ENCODE data around the gene MST1. TPM values are rescaled to one million over a fixed set of nuclear protein-coding genes. Genes with fewer than 3 reads are reported as not detected.

The MST1 gene
- total RNA-seq, 4 donors from 2014 or later: 1.7 to 4.7 (median 3.8) TPM

- Histone ChIP-seq H3K4me1 (no peaks in the 10 kb centered on the region), H3K4me3 (no peak overlapping the region), H3K27ac (replicated peaks in 1 of 4) (no peak overlapping the region), H3K27me3 (no peaks in the 10 kb centered on the region), H3K9me3 (no peaks in the 10 kb centered on the region), H3K36me3 (peaks cover 6 to 84% (median 48%) of the 10 kb centered on the region in 4 donors)
- WGBS: 98% methylated on average over 11 of the region's 11 CpGs
- TF ChIP-seq POLR2A (IDR thresholded peaks at IDR 0.05; ENCODE audit: low read depth) (no peak), POLR2AphosphoS5 (IDR thresholded peaks at IDR 0.05) (no peak), EP300 (IDR thresholded peaks at IDR 0.05) (no peak)
- TF ChIP-seq, protein P1, sequence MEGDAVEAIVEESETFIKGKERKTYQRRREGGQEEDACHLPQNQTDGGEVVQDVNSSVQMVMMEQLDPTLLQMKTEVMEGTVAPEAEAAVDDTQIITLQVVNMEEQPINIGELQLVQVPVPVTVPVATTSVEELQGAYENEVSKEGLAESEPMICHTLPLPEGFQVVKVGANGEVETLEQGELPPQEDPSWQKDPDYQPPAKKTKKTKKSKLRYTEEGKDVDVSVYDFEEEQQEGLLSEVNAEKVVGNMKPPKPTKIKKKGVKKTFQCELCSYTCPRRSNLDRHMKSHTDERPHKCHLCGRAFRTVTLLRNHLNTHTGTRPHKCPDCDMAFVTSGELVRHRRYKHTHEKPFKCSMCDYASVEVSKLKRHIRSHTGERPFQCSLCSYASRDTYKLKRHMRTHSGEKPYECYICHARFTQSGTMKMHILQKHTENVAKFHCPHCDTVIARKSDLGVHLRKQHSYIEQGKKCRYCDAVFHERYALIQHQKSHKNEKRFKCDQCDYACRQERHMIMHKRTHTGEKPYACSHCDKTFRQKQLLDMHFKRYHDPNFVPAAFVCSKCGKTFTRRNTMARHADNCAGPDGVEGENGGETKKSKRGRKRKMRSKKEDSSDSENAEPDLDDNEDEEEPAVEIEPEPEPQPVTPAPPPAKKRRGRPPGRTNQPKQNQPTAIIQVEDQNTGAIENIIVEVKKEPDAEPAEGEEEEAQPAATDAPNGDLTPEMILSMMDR (IDR thresholded peaks at IDR 0.05): no peak
- DNase-seq (ENCODE audit: extremely low spot score): no peak
- intact Hi-C loops (cut with DNase I): no loop called here
Measured at GRCh38 chr3:49712166-49712565, 22.9 kb upstream of the MST1 start.

DNA sequence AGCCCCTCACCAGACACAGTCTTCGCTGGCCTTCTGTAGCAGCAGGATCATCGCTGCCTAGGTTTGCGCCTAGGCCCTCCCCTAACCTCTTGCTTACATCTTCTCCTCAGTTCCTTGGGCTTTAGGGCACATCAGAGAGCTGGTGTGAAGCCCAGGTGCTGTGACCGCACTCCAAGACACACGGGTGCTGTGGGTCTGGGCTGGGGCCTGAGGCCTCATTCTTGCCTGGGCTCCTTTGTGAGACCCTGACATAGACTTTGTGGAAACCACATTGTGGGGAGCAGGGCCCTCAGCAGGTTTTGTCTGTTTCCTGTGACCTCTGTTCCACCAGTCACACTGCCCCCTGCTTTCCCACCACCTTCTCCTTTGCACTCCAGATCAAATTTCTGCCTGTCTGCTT, 22.2 kb upstream of the MST1 start:
- no peak overlapping the region for H3K4me3 ChIP-seq
- H3K27ac ChIP-seq (replicated peaks in 1 of 4): no peak overlapping the region
- 87% methylated on average over 5 of the region's 5 CpGs for WGBS
- no peaks in the 10 kb centered on the region for H3K9me3 ChIP-seq
- H3K4me1 ChIP-seq: no peaks in the 10 kb centered on the region
- H3K27me3 ChIP-seq: no peaks in the 10 kb centered on the region
- H3K36me3 ChIP-seq: peaks cover 6 to 84% (median 48%) of the 10 kb centered on the region in 4 donors
- DNase-seq (ENCODE audit: extremely low spot score): no peak
- TF ChIP-seq POLR2AphosphoS5 (IDR thresholded peaks at IDR 0.05) (no peak), POLR2A (IDR thresholded peaks at IDR 0.05; ENCODE audit: low read depth) (no peak), EP300 (IDR thresholded peaks at IDR 0.05) (no peak)
- TF ChIP-seq, protein P1 (IDR thresholded peaks at IDR 0.05): no peak
- intact Hi-C loops (cut with DNase I): no loop called here

GRCh38 chr3:49709852-49710251, 20.6 kb upstream of the MST1 start:
- H3K36me3 ChIP-seq: peaks cover 0 to 84% (median 49%) of the 10 kb centered on the region in 4 donors
- intact Hi-C loops (cut with DNase I): no loop called here
- 99% methylated on average over 8 of the region's 8 CpGs for WGBS
- H3K27ac ChIP-seq (replicated peaks in 1 of 4): no peak overlapping the region
- no peaks in the 10 kb centered on the region for H3K27me3 ChIP-seq
- no peaks in the 10 kb centered on the region for H3K9me3 ChIP-seq
- no peak overlapping the region for H3K4me3 ChIP-seq
- no peak for DNase-seq (ENCODE audit: extremely low spot score)
- H3K4me1 ChIP-seq: no peaks in the 10 kb centered on the region
- TF ChIP-seq POLR2A (IDR thresholded peaks at IDR 0.05; ENCODE audit: low read depth) (no peak), EP300 (IDR thresholded peaks at IDR 0.05) (no peak), POLR2AphosphoS5 (IDR thresholded peaks at IDR 0.05) (no peak)
- TF ChIP-seq, protein P1 (IDR thresholded peaks at IDR 0.05): no peak

DNA sequence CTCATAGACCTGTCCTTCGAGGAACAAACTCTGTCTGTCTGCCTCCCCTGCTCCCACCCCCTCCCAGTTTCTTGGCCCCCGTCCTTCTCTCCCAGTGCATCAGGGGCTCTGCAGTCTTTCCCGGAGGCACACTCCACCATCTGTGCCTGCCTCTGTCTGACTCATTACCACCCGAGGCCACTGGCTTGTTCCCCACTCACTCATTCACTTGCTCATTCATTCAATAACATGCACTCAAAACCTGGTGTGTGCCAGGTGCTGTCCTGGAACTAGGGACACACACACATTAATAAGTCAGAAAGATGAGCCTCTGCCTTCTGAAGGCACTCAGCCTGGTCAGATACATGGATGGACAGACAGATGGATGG, 17.8 kb upstream of the MST1 start:
- Histone ChIP-seq H3K9me3 (no peaks in the 10 kb centered on the region), H3K4me3 (no peak overlapping the region), H3K27ac (replicated peaks in 1 of 4) (no peak overlapping the region), H3K27me3 (no peaks in the 10 kb centered on the region), H3K4me1 (peaks cover 0 to 4% (median 0%) of the 10 kb centered on the region in 4 donors), H3K36me3 (peaks cover 7 to 82% (median 51%) of the 10 kb centered on the region in 4 donors)
- no peak for DNase-seq (ENCODE audit: extremely low spot score)
- intact Hi-C loops (cut with DNase I): no loop called here
- 54% methylated on average over 4 of the region's 4 CpGs for WGBS
- no peak for TF ChIP-seq EP300 (IDR thresholded peaks at IDR 0.05)
- no peak for TF ChIP-seq POLR2A (IDR thresholded peaks at IDR 0.05; ENCODE audit: low read depth)
- TF ChIP-seq, protein P1 (IDR thresholded peaks at IDR 0.05): no peak
- TF ChIP-seq POLR2AphosphoS5 (IDR thresholded peaks at IDR 0.05): no peak

DNA sequence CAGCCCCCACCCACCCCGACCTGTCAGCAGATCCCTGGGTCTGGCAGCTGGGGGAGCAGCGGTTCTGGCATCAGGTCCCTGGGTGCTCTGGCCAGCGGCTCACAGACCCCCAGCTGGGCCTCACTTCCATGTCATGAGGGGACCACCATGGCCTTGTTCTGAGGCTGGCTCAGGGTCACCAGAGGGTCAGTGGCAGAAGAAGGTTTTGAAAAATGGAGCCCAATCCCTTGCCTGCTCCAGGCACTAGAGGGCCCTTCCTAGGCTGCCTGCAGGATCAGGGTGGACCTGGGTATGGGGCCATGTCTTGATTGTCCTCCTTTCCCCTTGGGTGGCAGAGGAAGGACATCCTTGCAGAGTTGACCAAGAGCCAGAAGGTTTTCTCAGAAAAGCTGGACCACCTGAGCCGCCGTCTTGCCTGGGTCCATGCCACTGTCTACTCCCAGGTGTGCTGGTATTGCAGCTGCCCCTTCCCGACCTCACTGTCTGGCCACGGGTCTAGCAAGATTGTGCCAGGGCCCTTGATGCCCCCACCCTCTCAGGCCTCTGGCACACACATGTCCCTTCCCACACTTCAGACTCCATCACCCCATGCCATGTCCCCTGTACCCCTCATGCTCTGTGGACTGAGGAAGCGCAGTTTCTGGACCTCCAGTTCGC, 17.3 kb upstream of the MST1 start:
- H3K36me3 ChIP-seq: peaks cover 12 to 82% (median 54%) of the 10 kb centered on the region in 4 donors
- intact Hi-C loops (cut with DNase I): no loop called here

More for the DNA sequence above, 17.3 kb upstream of the MST1 start:
- H3K4me1 ChIP-seq: peaks cover 0 to 4% (median 0%) of the 10 kb centered on the region in 4 donors
- H3K27ac ChIP-seq (replicated peaks in 1 of 4): no peak overlapping the region
- H3K9me3 ChIP-seq: no peaks in the 10 kb centered on the region
- H3K27me3 ChIP-seq: no peaks in the 10 kb centered on the region
- 84% methylated on average over 7 of the region's 9 CpGs for WGBS
- no peak overlapping the region for H3K4me3 ChIP-seq
- TF ChIP-seq EP300 (IDR thresholded peaks at IDR 0.05): no peak
- TF ChIP-seq POLR2A (IDR thresholded peaks at IDR 0.05; ENCODE audit: low read depth): no peak
- no peak for TF ChIP-seq POLR2AphosphoS5 (IDR thresholded peaks at IDR 0.05)
- TF ChIP-seq, protein P1 (IDR thresholded peaks at IDR 0.05): no peak
- DNase-seq (ENCODE audit: extremely low spot score): no peak

All from esophagus muscularis mucosa (tissue), 4 donors.